HG02885 (cell line): ENCODE measurements around the gene RBM45.
"Not testable (repeated sequence)": the region's sequence is repeated elsewhere in the genome, so short reads cannot be mapped to it uniquely, and the experiment has no call there.

Experiments used
- ATAC-seq: cut with Tn5 transposase; IDR thresholded peaks from one replicate; pipeline ENCODE4 v1.9.1; 2021; ENCODE audit warnings: mild to moderate bottlenecking; ENCODE audit not compliant: unreplicated experiment, poor library complexity

The RBM45 gene

DNA sequence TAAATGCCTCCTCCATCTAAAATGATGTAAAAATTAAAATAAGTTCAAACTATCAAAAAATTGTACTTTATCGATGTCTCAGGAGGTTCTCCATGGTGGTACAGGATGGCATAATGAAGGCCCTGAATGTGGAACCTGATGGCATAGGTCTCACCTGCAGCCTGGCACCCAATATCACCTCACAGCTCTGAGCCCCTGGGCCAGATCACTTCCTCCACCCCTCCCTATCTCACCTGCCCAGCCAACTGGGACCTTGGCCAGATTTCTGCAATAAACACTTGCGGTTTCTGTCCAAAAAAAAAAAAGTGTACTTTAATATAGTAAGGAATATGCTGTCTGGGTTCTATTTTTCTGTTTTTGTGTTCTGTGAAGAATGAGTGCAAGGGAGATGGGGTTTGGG, 6.7 kb upstream of the RBM45 start:
- no peak for ATAC-seq

DNA sequence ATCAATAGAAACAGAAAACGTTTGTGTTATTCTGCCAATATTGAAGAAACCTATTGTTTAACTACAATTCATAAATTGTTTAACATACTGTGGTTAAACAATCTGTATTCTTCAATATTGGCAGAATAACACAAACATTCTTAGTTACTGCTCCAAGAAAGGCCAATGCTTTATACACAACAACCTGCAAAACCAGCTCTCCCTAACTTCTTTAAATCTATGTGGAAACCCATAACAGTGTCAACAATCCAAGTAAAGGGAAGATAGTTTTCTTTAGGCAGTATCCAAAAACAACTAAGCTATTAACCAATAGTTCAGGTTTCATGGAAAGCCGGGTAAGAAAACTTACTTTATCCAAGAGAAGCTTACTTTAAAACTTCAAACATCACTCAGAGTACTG, 6.2 kb upstream of the RBM45 start:
- ATAC-seq, result no peak

DNA sequence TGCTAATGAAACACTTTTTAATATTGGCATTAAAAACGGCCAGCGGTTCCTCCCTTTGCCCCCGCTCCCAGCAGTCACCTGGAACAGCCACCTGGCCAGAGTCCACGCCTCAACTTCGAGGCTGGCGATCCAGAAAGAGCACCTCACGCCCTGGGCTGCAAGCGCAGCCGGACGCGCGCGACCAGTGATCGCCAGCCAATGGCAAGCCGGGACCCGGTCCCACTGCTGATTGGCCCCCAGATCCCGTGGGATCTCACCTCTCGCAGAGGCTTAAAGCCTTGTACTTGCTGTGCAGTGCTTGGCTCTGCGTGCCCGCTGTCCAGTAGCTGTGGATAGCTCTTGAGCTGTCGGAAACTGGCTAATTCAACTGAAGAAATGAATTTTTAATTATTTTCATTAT, 4.1 kb upstream of the RBM45 start:
- no peak for ATAC-seq

DNA sequence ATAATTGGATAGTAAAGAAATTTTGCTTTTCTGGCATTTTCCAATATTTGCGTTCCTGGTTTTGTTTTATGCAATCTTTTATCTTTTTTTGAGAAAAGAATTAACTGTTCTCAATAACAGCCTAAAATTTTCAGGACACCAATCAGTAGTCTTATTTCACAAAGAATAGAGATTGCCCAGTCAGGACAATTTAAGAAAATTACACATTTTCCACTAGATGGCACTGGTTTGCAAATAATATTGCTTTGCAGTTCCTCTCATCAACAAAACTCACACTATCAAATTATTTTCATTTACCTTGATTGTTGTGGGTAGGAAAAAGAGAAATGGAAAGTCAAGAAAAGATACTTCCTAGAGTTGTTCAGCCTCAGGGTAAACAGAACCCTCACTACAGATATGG, 2.4 kb upstream of the RBM45 start:
- ATAC-seq, result no peak

DNA sequence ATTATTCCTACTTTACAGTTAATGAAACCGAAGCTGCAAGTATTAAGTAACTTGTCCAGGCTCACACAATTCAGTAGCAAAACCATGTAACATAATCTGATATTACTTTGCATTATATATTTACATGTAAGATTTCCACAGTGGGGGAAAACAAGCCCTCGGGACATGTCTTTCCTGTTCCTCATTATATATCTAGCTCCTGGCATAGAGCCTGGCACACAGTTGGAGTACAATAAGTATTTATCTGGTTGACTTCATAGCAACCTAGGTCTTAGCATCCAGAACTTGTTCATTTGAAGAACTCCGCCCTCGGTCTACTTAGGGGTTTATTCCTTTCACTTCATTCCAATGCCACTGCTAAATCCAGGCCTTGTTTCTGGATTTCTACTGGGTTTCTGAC, 1.6 kb upstream of the RBM45 start:
- no peak for ATAC-seq

DNA sequence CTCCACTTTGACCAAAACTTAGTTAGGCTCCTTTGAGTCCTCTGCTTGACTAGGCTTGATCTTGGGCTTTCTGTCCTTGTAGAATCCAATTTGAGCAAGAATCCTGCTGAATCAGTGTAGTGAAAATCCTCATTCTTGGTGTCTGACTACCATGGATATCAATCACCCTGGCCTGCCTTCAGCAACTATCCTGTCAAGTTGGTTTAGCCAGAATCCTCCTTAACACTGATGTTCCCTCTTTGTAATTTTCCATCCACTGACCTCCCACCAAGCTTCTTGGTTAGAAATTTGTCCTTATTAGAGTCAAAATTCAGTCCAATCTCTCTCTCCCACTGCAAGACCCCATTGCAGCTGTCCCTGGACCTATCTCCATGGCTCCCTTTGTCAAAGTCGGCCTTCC, 494 bp upstream of the RBM45 start:
- ATAC-seq, result no peak

DNA sequence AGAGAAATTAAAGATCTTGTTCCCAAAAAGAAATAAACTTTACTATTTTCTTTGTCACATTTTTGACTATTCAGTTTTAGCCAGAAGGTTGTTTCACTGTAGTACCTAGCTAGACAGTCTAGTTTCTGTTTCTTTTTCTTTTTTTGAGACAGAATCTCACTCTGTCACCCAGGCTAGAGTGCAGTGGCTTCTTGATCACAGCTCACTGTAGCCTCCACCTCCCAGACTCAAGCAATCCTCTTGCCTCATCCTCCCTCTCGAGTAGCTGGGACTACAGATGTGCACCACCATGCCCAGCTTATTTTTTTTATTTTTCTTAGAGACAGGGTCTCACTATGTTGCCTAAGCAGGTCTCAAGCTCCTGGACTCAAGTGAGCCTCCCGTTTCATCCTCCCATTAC, 2.2 kb downstream of the RBM45 start:
- peak; percentile 51 for ATAC-seq

DNA sequence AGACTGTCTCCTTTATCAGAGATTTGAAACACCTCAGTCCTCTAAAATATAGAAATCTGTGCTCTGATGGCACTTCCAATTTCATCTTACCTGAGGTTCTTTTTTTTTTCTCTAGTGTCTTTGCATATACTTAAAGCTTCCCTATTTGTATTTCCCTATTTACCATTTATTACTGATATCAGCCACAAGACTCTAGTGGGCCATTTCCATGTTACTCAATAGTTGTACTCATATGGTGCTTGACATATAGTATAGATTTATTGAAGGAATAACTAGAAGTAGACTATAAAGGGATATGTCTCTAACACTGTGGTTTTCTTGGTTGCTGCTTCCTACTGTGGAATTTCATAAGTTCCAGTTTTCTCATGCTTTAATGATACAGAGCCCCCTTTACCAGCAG, 3.0 kb downstream of the RBM45 start:
- ATAC-seq, result no peak

DNA sequence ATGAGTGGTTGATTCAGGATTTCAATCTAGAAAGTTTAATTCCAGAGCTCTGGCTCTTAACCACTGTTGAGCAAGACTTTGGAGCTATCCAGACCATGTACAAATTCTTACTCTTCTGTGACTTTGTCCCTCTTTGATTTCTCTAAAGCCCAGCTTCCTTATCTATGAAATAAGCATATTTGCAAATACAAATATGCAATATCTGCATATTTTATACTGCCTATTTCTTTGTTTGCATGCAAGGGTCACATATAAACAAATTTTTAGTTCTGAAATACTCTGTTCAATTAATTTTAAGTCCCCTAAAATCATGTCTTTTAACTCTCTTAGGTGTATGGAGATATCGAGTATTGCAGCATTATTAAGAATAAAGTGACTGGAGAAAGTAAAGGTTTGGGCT, 5.5 kb downstream of the RBM45 start:
- ATAC-seq, result no peak

DNA sequence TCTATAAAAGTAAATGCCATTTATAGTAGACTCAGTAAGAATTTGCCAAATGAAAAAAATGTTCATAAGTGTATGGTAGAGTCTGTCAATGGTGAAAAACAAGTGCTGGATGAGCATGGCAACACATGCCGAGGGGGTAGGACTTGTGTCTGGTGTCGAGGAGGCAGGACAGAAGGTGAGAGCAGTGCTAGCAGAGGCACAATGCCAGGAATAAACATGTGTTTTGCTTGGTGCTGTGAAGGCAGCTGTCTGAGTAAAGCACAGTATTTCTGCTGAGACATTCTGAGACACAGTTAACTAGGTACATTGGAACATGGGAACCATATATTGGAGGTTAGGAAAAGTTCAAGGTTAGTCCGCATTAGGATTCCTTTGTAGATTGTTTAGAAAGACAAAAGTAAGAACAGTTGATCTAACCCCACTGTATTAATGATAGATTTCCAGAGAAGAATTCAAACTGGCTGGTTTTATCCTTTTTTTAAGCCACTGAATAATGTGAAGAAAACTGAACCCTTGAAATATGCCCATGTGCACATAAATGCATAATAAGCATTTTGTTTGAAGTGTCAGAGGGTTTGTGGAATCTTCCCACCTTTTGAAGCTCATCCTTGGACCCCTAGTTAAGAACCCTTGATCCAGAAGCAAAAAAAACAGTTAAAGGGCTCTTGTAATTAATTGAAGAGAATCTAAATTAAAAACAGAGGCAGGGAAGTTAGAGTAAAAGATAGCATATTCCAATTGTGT, 7.1 kb downstream of the RBM45 start:
- no peak for ATAC-seq

DNA sequence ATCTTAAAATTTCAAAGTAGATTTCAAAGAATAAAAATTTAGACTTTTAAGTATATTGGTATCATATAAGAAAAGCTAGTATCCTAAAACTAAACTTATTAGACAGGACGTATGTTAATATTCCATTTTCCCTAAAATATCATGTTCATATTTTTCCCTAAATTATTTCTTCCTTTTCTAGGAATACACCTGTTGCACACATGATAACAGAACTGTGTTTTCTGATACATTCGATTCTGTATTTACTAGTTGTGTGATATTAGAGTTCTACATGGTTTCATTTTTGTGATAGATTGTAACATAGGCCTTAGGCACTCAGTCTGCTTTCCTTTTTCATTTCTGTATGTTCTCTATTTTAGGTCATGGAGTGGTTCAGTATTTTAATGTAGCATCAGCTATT, 10.9 kb downstream of the RBM45 start:
- no peak for ATAC-seq

DNA sequence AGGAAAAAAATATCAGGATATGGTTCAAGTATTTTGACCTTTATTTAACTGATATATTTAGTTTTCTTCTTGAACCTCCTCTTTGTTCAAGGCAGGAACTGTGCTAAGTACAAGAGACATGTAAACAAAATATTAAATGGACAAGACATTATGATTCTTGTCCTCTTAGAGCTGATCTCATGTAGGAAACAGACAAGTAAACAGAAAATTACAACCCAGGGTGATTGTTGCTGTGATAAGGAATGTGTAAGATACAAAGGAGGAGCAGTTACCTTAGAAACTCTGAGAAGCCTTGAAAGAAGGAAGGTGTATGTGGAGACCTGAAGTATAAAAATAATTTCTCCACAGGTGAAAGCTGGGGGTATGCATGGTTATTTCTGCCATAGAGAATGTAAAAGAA, 12.9 kb downstream of the RBM45 start:
- no peak for ATAC-seq

DNA sequence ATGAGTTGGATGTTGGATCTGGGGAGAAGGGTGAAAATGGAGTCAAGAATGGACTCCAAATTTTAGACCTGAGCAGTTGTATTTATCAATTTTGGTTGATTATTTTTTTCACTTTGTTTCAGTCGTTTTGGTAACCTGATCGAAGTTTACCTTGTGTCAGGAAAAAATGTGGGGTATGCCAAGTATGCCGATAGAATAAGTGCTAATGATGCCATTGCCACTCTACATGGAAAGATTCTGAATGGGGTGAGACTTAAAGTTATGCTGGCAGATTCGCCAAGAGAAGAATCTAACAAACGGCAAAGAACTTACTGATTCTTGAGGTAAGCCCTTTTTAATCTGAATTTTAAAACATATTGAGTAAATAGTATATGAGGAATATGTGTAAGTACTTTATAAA, 13.6 kb downstream of the RBM45 start:
- ATAC-seq, result no peak

DNA sequence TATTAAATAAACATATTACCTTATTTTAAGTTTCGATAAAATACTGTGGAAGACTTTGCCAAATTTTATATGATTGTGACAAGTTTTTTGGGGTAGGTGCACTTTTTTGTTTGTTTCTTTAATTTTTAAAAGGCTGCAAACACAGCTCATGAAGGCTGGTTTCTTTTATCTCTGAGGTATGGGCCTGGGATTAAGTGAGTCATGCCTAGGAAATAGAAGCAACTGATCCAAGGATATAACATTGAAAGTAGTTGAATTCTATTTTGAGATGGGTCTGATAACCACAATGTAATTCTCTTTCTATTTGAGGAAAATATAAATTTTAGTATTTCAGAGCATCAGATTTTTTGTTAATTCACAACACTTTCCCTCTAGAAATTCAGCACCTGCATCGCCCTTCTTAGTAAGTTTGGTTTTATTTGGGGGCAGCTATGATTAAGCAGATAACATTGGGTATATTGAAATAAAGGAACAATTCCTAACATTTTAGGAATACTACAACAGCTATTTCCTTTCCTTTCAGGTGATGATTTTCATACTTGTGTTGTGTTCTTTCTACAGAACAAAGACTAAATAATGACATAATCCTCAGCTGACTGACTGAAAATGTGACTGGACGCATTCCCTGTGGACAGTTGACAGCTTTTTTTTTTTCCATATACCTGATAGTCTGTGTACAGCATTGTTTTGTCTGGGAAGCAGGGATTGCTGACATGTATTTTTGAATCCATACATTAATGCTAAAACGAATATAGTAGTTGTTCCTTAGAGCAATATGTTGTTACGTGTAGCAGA, 16.8 kb downstream of the RBM45 start:
- ATAC-seq, result no peak

DNA sequence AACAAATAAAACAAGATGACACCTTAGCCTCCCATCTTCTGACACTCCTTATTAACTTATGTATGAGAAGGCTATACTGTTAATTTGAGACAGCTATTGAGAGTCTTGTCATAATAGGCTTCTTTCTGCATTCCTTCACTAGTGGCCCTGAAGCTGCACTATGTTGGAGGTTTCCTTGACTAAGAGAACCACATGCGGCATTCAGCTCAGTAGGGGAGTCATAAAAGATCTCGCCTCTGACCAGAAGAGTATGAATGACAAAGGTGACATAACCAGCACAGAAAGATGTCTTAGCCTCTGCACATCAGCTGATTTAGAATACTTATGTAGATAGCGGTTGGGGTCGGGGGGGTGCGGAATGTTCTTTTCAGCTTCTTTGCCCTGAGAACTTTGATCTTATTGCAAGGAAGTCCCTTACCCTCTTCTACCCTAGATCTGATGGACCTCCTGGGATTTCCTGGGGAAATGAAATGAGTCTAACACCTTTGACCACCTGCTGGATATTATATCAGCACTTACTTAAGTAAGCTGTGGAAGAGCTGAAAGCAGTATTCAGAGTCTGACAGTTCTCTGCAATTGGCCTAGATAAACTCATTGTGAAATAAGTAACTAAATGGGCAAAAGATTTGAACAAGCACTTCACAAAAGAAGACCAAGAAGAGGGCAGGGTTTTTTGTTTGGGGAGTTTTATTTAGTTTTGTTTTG, 24.2 kb downstream of the RBM45 start:
- ATAC-seq, result no peak

DNA sequence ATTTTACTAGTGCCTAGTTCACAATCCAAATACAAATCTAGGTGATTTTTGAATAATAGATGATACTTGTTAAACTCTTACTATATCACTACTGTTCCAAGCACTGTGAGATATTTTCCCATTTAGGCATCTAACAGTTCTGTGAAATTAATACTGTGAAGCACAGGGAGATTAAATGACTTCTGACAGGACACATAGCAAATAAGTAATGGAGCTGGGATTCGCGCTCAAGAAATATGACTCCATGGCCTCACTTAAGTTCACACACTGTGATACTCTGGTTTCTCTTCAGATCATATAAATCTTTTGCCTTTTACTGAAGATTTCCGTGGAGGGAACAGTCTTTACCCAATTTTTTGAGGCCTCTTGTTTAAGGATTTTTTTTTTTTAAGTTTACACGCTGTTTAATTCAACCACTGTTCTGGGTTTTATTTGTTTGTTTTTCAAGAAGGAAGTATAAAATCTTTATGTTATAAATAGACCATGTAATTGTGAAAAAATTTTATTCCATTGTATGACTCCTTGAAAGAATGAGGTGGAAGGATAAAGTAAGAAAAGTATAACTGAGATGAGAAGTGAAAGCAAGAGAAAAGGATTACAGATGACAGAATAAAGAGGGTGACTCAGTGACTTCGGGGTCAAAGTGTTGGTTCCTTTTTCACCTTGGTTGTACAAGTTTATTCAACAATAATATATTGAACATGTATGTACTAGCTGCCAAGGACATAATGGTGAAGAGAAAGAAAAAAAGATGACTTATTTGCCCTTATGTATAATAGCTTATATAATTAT, 30.2 kb downstream of the RBM45 start:
- no peak for ATAC-seq

DNA sequence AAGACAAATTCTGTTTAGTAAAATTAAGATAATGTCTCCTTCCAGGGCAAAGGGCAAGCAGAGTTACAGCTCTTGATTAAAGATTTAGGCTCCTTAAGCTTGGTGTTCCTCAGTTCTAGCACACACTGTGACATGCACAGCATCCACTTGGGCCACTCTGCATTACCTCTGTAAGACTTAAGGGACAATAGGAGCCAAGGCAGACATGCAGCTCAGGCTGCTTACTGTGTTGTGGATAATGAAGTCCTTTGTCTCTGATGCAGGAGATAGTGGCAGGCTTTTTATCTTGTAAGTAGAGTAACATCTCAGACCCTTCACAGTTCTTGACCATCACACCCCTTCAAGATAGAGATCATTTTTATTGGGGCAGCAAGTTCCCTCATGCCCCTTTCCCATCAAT, 31.2 kb downstream of the RBM45 start:
- no peak for ATAC-seq

DNA sequence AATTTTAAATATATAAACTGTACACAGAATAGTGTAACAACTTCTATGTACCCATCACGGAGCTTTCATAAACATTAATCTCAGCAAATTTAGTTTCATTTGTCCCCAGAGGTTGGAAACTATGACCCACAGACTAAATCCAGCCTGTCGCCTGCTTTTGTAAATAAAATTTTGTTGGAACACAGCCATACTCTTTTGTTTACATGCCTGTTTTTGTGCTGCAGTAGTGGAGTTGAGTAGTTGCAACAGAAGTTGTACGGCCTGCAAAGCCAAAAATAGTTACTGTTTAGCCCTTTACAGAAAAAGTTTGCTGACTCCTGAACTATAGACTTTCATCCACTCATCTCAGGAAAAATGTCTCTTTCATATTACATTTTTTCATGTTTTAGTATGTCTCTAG, 39.8 kb downstream of the RBM45 start:
- no peak for ATAC-seq

DNA sequence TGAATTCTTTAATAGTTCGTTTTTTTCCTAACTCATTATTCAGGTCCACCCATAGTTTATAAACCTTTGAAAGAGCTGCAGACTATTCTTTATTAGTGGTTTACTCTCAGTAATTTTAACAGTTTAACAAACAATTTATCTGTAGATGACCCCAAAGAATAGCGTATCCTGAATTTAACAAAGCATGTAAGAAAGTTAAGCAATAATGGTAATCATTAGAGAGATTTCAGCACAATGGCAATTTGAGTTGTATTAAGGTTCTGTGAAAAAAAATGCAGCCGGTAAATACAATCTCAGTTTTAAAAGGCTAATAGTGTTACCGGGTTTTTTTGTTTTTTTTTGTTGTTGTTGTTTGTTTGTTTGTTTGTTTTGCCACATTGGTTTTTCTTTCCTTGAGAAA, 40.3 kb downstream of the RBM45 start:
- ATAC-seq, result no peak

DNA sequence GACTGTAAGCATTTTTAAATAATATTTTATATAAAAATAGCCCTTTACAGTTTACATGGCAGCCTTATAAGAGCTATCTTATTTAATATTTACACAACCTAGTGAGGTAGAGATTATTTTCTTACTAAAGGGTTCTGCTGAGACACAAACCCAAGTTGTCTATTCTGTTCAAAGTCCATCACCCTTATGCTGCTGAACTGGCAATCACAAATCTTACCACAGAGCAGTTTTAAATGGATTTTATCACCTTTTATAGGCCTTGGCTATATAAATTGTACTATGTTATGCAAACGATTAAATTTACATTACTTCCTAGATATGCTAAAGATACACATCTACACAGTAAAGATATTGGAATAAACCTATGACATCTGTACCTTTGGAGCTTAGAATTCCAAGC, 40.7 kb downstream of the RBM45 start:
- ATAC-seq, result no peak

DNA sequence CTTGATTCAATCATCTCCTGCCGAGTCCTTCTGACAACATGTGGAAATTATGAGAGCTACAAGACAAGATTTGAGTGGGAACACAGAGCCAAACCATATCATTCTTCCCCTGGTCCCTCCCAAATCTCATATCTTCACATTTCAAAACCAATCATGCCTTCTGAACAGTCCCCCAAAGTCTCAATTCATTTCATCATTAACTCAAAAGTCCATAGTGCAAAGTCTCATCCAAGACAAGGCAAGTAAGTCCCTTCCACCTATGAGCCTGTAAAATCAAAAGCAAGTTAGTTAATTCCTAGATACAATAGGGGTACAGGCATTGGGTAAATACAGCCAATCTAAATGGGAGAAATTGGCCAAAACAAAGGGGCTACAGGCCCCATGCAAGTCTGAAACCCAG, 41.6 kb downstream of the RBM45 start:
- ATAC-seq, result not testable (repeated sequence)
